ENCODE results near the gene ANO9. TPM values are rescaled to one million over a fixed set of nuclear protein-coding genes. Genes with fewer than 3 reads are reported as not detected.

The ANO9 gene
- total RNA-seq, 2 donors from 2014 or later: 15.6 to 26.4 TPM

DNA sequence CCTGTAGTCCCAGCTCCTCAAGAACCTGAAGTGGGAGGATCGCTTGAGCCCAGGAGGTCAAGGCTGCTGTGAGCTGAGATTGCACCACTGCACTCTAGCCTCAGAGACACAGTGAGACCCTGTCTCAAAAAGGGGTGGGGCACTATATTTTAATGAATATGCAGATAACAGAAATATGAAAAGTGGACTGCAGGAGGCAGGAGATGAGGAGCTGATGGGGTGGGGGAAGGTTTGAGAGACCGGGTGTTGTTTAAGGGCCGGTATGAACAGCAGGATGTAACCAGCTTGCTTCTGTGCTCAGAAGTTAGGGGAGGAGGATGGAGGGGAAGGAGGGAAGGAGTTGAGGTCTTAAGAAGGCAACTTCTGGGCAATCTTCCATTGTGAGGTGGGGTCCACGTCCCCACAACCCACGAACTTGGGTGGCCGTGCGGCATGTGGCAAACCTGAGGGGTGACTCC, 73.8 kb downstream of the ANO9 start:
- Histone ChIP-seq H3K4me3 (no peak overlapping the region), H3K4me1 (peaks cover 6% of the 10 kb centered on the region), H3K9me3 (no peaks in the 10 kb centered on the region), H3K36me3 (replicated peaks in 1 of 2; ENCODE audit: insufficient read depth in 1 of 2, low read depth in 2 of 2) (no peaks in the 10 kb centered on the region), H3K27me3 (peaks cover 0 to 5% of the 10 kb centered on the region in 2 donors), H3K27ac (no peak overlapping the region)
- TF ChIP-seq POLR2A (IDR thresholded peaks at IDR 0.05): no peak
- TF ChIP-seq CTCF (IDR thresholded peaks at IDR 0.05): no peak
- DNase-seq: no peak
- ATAC-seq: no peak
- intact Hi-C loops (cut with DNase I): loop anchor here (10.0 kb wide), 1 partner anchor 133 kb away; the partner anchor contains the start of genes PSMD13 and SIRT3
- WGBS, 2 donors: 25 to 35% methylated on average over 6 to 7 of the region's 7 CpGs

Small RNA genes lying within 50 kb of the gene (small RNA-seq; reads per million reads assigned to genes)
- not detected for gene RN7SL838P

Other genes starting within 250 kb of the ANO9 start
- gene SCGB1C1, start 248.9 kb downstream of the ANO9 start, total RNA-seq: not detected
- 10 to 100 TPM; 22.3 to 31.0 TPM for gene BET1L, start 234.6 kb downstream of the ANO9 start, total RNA-seq
- gene RIC8A, start 234.3 kb downstream of the ANO9 start, total RNA-seq: 10 to 100 TPM; 59.3 to 88.5 TPM
- gene SIRT3, start 205.7 kb downstream of the ANO9 start, total RNA-seq: 10 to 100 TPM; 22.1 to 22.6 TPM
- 10 to 100 TPM; 40.2 to 52.4 TPM for gene PSMD13, start 205.0 kb downstream of the ANO9 start, total RNA-seq
- 1 to 10 TPM in 1 of 2 donors, not detected in 1; 1.0 TPM for gene NLRP6, start 163.6 kb downstream of the ANO9 start, total RNA-seq
- 100 to 1,000 TPM; 248 to 484 TPM for gene PGGHG, start 152.9 kb downstream of the ANO9 start, total RNA-seq
- gene IFITM5, start 142.5 kb downstream of the ANO9 start, total RNA-seq: not detected
- 10 to 100 TPM; 31.0 to 90.3 TPM for gene IFITM2, start 134.2 kb downstream of the ANO9 start, total RNA-seq
- gene IFITM1, start 128.0 kb downstream of the ANO9 start, total RNA-seq: 10 to 100 TPM; 31.0 to 39.7 TPM
- gene IFITM3, start 121.2 kb downstream of the ANO9 start, total RNA-seq: 10 to 100 TPM; 51.4 to 59.7 TPM
- gene B4GALNT4, start 72.5 kb downstream of the ANO9 start, total RNA-seq: 1 to 10 TPM in 1 of 2 donors, not detected in 1; 2.1 TPM
- 10 to 100 TPM; 46.2 to 48.8 TPM for gene PKP3, start 47.8 kb downstream of the ANO9 start, total RNA-seq
- 10 to 100 TPM; 50.8 to 65.6 TPM for gene SIGIRR, start 27.0 kb downstream of the ANO9 start, total RNA-seq
- 10 to 100 TPM; 17.4 to 93.3 TPM for gene PTDSS2, start 8.3 kb upstream of the ANO9 start, total RNA-seq
- 100 to 1,000 TPM in 1 of 2 donors, 10 to 100 TPM in 1; 97.8 to 153 TPM for gene RNH1, start 65.2 kb upstream of the ANO9 start, total RNA-seq
- gene HRAS, start 93.6 kb upstream of the ANO9 start, total RNA-seq: 10 to 100 TPM; 13.0 to 15.8 TPM
- 1 to 10 TPM; 1.6 to 2.3 TPM for gene LRRC56, start 95.5 kb upstream of the ANO9 start, total RNA-seq
- gene LMNTD2, start 118.7 kb upstream of the ANO9 start, total RNA-seq: 10 to 100 TPM in 1 of 2 donors, 1 to 10 TPM in 1; 6.0 to 12.9 TPM
- 100 to 1,000 TPM in 1 of 2 donors, 10 to 100 TPM in 1; 49.5 to 134 TPM for gene RASSF7, start 119.0 kb upstream of the ANO9 start, total RNA-seq
- gene PHRF1, start 134.5 kb upstream of the ANO9 start, total RNA-seq: 10 to 100 TPM; 18.2 to 34.3 TPM
- gene IRF7, start 173.9 kb upstream of the ANO9 start, total RNA-seq: 10 to 100 TPM; 10.4 to 10.9 TPM
- 10 to 100 TPM in 1 of 2 donors, not detected in 1; 14.5 TPM for gene CDHR5, start 182.9 kb upstream of the ANO9 start, total RNA-seq
- gene SCT, start 185.2 kb upstream of the ANO9 start, total RNA-seq: not detected
- gene DRD4, start 195.3 kb upstream of the ANO9 start, total RNA-seq: 1 to 10 TPM in 1 of 2 donors, not detected in 1; 3.0 TPM